CD4-positive, alpha-beta T cell treated with Interleukin-6 at 100 ng/mL for 8 hours (primary cell): ENCODE data around the gene PWWP2A.
"Not testable (repeated sequence)": the region's sequence is repeated elsewhere in the genome, so short reads cannot be mapped to it uniquely, and the experiment has no call there.

Experiments used
- DNase-seq: peaks from one replicate; pipeline ENCODE4 v3.0.0-alpha.2; 2020; ENCODE audit warnings: mixed read lengths, low spot score

The PWWP2A gene

DNA sequence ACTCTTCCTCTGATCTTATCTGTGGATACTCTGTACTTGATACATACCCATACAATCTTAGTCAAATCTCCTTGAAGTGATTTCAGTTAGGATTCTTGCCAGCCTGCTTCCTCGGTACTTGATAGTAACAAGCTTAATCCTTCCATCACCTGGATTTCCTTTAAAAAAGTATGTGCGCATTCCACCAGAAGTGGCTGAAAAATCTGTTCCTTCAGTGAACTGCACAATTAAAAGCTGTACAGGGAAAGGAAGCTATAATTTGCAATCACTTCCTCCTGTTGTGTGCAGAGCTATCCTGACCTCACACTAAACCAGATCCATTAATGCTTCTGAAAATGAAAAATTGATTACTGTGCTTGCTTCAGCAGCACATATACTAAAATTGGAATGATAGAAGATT is 47.3 kb downstream of the PWWP2A start:
- no peak for DNase-seq

GRCh38 chr5:160071516-160071915 is 47.7 kb downstream of the PWWP2A start:
- DNase-seq, result no peak

GRCh38 chr5:160069120-160069519 is 50.1 kb downstream of the PWWP2A start:
- DNase-seq, result not testable (repeated sequence)

DNA sequence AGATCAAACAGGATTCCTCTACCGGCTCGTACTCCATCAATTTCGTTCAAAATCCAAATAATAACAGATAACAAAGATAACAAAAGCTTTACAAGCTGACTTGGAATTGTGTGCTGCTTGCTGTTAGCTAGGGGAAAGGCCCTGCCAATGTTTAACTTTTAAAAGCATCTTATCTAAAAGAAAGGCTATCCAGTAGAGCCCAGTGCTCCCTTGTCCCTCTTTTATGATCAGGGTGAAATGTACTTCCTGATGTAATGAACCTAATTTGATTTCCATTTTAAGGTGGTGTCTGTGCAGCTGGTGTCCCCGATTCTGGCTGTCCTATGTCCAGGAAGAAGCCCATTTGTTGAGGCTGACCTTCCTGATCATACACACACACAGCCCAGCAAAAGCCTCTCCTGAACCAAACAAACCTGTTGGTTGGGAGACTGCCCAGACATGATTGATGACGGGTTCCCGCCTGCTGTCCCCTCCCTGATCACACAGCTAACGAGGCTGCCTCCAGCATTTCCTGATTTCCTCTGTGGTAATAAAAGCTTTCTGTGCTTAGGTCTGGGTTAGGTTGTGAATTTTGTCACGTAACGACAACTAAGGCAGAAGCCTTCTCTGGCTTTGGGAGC is 54.1 kb downstream of the PWWP2A start:
- DNase-seq, result no peak

DNA sequence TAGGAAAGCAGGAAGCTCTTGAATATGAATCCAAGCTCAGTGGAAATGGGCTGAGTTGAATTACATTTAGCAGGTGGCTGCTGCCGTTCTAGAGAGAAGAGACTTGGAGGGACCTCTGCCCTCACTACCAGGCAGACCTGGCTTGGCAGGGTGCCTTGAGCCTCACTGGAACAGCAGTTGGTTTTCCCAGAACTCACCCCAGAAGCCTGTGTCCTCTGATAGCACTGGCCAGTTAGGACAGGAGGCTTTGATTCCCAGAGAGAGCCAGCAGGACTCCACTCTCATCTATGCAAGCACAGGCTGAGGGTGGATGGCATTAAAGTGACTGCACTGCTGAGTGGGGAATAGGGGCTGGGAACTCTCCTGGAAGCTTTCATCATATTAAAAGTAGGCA is 54.8 kb downstream of the PWWP2A start:
- DNase-seq, result no peak

DNA sequence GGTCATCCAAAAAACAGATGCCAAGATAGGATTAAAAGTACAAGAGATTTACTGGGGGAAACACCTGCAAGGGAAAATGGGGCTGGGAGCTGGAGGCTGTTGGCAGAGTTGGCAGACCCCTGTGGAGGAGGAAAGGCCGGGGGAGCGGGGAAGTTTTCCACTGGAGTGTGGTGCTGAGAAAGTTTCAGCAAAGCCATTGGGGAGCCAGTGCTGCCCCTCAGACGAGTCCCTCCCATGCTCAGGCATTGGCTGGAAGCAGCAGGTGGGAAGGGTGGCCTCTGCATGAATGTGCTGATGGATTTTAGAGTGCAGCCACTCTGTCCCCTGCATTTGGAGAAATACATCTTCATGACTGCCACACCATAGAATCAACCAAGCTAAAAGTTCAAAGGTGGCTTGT is 57.5 kb downstream of the PWWP2A start:
- DNase-seq, result no peak

- no peak for DNase-seq
Observed at GRCh38 chr5:160060001-160060400, 59.2 kb downstream of the PWWP2A start.

GRCh38 chr5:160057256-160057655 is 62.0 kb downstream of the PWWP2A start:
- no peak for DNase-seq

DNA sequence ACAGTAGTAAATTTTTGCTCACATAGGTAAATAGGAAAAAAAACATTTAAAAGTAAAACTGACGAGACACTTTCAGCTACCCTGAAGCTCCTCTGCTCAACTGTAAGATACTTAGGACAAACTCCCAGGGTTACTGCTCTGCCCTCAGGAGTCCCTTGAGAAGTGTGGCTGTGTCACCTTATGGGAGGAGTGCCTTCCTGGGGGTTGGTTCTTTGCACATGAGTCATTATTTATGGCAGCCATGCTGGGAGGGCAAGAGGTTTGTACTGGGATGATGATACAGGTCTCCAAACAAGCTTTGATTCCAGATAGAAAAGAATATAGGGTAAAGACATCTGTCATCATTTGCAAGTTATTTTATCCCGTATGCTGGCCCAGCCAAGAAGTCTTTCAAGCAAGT is 64.4 kb downstream of the PWWP2A start:
- no peak for DNase-seq

DNA sequence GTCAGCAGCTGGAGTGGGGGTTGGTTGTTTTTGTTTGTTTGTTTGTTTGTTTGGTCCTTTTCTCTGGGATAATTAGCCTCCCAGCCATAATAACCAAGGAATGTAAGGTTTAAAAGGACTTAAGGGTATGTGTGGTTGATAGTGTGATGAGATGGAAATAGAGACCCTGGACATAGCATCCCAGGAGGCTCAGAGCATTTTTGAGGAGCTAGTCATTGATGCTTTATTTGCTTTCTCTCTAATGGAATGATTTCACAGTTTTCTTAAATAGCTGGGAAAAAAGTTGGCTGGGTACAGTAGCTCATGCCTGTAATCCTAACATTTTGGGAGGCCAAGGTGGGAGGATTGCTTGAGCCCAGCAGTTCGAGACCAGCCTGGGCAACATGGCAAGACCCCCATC is 65.2 kb downstream of the PWWP2A start:
- DNase-seq, result no peak

GRCh38 chr5:160049099-160049498 is 70.2 kb downstream of the PWWP2A start:
- DNase-seq, result no peak

DNA sequence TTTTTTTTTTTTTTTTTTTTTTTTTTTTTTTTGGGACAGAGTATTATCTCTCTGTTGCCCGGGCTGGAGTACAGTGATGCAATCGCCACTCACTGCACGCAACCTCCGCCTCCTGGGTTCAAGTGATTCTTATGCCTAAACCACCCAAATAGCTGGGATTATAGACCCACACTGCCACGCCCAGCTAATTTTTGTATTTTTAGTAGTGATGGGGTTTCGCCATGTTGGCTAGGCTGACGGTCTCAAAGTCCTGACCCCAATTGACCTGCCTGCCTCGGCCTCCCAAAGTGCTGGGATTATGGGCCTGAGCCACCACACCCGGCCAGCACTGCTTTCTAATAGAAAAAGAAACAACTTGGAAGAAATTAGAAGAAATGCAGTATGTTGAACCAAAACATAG is 71.1 kb downstream of the PWWP2A start:
- no peak for DNase-seq

DNA sequence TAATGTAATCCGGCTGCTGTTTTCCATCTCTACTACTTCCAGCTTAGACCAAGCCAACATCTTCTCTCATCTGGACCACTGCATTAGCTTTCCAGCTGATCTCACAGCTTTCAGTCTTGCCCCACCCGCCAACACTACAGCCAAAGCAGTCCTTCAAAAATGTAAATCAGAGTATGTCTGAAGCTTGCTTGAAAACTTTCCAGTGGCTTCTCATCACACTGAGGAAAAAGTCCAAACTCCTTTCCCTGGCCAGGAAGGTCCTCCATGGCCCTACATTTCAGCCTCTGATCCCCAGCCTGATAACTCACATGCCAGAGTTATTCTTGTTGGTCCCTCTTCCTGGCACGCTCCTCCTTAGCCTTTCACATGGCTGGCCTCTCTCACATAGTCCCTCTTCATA is 71.8 kb downstream of the PWWP2A start:
- DNase-seq, result no peak

GRCh38 chr5:160044967-160045366 is 74.3 kb downstream of the PWWP2A start:
- DNase-seq, result no peak

DNA sequence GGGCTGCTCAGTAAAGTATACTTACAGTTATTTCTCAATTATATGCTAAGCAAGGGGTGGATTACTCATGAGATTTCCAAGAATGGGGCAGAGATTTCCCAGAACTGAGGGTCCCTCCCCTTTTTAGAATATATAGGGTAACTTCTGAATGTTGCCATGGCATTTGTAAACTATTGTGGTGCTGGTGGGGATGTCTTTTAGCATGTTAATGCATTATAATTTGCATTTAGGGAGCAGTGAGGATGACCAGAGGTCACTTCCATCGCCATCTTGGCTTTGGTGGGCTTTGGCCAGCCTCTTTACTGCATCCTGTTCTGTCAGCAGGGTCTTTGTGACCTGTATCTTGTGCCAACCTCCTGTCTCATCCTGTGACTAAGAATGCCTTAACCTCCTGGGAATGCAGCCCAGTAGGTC is 74.9 kb downstream of the PWWP2A start:
- DNase-seq, result no peak

GRCh38 chr5:160042671-160043070 is 76.6 kb downstream of the PWWP2A start:
- DNase-seq, result no peak
